GM12873 (cell line): ENCODE data around the gene CLASRP.
A peak's percentile ranks its signal among the peaks of the same experiment; 100 is the strongest.

Source experiments
- TF ChIP-seq, protein P1 (sequence below): IDR thresholded peaks from 2 replicates; pipeline ENCODE4 v1.5.1; 2012; ENCODE audit warnings: low read depth, mild to moderate bottlenecking, moderate library complexity, low read length, control low read depth; ENCODE audit not compliant: insufficient read depth; ENCODE audit errors: missing control alignments

Gene CLASRP

DNA sequence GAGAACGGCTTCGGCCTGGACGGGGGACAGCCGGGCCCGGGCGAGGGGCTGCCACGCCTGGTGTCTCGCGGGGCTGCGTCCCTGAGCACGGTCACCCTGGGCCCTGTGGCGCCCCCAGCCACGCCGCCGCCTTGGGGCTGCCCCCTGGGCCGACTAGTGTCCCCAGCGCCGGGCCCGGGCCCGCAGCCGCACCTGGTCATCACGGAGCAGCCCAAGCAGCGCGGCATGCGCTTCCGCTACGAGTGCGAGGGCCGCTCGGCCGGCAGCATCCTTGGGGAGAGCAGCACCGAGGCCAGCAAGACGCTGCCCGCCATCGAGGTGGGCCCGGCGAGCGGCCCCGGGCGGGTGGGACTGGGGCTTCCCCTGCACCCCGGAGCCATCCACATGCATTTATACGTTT lies 26.9 kb upstream of the CLASRP start:
- TF ChIP-seq, protein P1, sequence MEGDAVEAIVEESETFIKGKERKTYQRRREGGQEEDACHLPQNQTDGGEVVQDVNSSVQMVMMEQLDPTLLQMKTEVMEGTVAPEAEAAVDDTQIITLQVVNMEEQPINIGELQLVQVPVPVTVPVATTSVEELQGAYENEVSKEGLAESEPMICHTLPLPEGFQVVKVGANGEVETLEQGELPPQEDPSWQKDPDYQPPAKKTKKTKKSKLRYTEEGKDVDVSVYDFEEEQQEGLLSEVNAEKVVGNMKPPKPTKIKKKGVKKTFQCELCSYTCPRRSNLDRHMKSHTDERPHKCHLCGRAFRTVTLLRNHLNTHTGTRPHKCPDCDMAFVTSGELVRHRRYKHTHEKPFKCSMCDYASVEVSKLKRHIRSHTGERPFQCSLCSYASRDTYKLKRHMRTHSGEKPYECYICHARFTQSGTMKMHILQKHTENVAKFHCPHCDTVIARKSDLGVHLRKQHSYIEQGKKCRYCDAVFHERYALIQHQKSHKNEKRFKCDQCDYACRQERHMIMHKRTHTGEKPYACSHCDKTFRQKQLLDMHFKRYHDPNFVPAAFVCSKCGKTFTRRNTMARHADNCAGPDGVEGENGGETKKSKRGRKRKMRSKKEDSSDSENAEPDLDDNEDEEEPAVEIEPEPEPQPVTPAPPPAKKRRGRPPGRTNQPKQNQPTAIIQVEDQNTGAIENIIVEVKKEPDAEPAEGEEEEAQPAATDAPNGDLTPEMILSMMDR: no peak

DNA sequence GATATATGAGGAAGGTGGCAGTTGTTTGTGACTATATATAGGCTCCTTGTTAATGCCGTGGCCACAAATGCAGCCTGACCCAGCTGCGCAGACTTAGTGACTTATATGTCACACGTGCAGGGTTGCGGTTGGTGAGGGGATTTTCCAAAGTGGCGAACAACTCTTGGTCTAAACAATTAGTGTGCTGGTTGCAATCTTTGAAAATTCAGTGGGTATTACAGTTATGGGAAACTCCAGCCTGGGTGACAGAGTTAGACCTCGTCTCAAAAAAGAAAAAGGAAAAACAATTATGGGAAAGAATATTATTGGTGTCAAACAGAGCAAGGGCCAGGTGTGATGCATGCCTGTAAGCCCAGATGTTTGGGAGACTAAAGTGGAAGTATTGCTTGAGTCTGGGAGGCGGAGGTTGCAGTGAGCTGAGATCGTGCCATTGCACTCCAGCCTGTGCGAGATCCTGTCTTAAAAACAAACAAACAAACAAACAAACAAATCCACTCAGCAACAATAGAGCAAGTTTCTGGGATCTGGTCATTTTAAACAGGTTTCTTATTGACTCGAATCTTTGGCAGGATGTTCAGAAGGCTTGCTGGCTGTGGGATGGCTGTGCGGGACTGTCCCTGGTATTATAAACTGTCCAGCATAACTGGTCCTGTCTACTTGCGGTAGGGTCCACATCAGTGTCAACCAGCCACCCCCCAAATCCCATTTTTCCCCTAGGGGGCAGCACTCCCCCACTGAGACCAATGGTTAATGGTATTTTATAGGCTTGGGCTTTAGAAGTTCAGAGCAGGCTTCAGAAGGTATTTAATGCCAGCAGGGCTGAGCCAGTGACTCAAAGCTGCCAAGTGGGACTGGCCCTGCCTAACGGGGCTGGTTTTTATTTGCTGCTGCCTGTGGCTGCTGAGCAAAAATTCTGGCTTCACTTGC lies 22.2 kb upstream of the CLASRP start:
- TF ChIP-seq, protein P1: peak; percentile 75

DNA sequence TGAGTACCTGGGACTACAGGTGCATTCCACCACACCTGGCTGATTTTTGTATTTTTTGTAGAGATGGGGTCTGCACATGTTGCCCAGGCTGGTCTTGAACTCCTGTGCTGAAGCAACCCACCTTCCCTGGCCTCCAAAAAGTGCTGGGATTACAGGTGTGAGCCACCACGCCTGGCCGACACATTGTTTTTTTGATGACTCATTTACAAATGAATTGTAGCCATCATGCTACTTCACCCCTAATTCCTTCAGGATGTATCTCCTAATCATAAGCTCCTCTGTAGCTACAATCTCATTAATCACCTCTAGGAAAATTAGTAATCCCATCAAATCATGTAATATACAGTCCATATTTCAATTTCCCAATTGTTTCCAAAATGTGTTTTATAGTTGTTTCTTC lies 19.7 kb upstream of the CLASRP start:
- TF ChIP-seq, protein P1: no peak

DNA sequence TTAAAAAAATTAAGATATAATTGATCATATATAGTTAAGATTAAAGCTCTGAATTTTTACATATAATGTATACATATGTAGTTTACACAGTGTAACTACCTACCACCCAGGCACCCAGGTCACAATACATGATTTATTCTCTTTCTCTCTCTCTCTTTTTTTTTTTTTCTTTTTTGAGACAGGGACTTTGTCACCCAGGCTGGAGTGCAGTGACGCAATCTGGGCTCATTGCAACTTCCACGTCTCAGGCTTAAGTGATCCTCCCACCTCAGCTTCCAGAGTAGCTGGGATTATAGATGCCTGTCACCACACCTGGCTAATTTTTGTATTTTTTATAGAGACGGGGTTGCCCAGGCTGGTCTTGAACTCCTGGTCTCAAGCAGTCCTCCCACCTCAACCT lies 18.8 kb upstream of the CLASRP start:
- TF ChIP-seq, protein P1: no peak

DNA sequence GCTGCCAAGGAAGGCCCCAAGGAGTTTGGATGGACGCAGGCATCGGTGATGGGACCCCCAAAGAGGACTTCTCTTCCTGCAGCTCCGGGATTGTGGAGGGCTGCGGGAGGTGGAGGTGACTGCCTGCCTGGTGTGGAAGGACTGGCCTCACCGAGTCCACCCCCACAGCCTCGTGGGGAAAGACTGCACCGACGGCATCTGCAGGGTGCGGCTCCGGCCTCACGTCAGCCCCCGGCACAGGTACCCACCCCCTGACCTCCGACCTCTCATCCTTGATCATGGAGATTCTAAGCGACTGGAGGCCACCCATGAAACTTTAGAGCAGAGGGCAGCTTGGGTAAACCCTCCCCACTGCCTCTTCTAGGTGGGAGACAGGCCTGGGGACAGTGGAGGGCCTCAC lies 16.9 kb upstream of the CLASRP start:
- TF ChIP-seq, protein P1: no peak

DNA sequence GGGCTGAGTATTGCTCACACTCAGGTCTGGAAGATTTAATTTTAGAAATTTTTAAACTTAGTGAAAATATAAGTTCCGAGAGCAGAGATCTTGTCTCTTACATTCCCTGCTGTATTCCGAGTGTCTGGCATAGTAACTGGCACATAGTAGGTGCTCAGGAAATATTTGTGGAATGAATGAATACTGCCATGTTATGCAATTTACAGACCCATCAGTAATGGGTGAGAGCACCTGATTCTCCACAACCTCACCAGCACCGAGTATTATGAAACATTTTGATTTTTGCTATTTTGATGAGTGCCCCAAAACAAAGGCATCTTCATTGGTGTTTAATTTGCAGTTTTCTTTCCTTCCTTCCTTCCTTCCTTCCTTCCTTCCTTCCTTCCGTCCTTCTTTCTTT lies 15.8 kb upstream of the CLASRP start:
- TF ChIP-seq, protein P1: no peak

DNA sequence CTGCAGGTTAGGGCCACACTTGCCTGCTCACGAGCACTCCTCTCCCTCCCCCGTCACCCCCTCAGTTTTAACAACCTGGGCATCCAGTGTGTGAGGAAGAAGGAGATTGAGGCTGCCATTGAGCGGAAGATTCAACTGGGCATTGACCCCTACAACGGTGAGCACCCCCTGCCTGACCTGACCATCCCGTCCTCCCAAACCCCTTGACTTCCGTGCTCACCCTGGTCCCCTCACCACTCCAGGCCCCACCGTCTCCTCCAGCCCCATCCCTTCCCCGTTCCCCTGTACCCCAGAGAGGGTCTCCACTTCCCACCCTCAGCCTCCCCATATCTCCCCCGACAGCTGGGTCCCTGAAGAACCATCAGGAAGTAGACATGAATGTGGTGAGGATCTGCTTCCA lies 13.6 kb upstream of the CLASRP start:
- TF ChIP-seq, protein P1: no peak
